ENCODE results near the gene ABLIM1.
A peak's percentile ranks its signal among the peaks of the same experiment; 100 is the strongest.

DNA sequence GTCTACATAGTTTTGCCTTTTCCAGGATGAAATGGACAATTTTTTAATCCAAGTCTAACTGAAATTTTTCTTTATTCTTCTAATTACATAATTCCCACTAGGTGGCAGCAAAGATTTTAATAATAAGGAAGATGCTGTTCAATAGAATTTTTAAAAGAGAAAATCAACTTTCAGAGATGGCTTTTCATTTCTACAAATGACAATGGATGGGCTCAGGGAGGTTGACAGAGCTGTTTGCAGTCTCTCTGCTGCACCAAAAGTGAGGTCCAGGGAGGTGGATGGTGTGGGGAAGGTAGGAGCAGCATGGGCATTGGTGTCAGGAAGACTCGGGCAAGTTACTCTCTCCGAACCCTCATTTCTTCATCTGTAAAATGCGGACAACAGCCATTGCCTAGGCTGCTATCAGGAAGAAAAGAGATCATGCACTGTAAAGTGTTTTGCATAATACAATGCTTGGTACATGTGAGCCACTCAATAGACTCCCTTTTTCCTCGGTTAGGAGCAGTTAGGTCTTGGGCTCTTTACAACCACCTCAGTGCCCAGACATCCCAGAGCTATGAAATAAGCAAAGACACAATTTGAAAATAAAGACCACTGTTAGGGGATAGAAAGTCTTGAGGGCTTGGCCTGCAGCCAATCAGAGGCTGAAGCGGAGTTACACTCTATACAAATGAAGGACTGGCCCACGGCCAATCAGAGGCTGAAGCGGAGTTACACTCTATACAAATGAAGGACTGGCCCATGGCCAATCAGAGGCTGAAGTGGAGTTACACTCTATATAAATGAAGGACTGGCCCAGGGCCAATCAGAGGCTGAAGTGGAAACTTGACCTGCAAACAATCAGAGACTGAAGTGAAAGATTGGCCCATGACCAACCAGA is 107.1 kb downstream of the ABLIM1 start:
- TF ChIP-seq, protein P1, sequence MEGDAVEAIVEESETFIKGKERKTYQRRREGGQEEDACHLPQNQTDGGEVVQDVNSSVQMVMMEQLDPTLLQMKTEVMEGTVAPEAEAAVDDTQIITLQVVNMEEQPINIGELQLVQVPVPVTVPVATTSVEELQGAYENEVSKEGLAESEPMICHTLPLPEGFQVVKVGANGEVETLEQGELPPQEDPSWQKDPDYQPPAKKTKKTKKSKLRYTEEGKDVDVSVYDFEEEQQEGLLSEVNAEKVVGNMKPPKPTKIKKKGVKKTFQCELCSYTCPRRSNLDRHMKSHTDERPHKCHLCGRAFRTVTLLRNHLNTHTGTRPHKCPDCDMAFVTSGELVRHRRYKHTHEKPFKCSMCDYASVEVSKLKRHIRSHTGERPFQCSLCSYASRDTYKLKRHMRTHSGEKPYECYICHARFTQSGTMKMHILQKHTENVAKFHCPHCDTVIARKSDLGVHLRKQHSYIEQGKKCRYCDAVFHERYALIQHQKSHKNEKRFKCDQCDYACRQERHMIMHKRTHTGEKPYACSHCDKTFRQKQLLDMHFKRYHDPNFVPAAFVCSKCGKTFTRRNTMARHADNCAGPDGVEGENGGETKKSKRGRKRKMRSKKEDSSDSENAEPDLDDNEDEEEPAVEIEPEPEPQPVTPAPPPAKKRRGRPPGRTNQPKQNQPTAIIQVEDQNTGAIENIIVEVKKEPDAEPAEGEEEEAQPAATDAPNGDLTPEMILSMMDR (IDR thresholded peaks at IDR 0.05; ENCODE audit: low read length), result peak; percentile 54
- no peak for TF ChIP-seq EZH2 (optimal IDR thresholded peaks at IDR 0.05; ENCODE audit: low read depth, low read length)
- TF ChIP-seq EZH2phosphoT487 (IDR thresholded peaks at IDR 0.05; ENCODE audit: low read length), result no peak

All from MM.1S (cell line).